Thymus (tissue), 14 donors: Measurements from ENCODE around the gene SPINT1. TPM values are rescaled to one million over a fixed set of nuclear protein-coding genes. Genes with fewer than 3 reads are reported as not detected.

ENCODE experiments used
- DNase-seq, 9 donors: peaks; one replicate each; pipeline ENCODE4 v3.0.0-alpha.2; 2013; ENCODE audit warnings: low spot score in 9 of 9, low read depth in 6 of 9, missing footprints in 1 of 9
- H3K27ac ChIP-seq, 2 donors: one replicate each; pipeline ENCODE4 v1.5.1; 2013; ENCODE audit warnings: control low read depth in 1 of 2, low read depth in 1 of 2, low read length in 1 of 2, mild to moderate bottlenecking in 1 of 2, moderate library complexity in 1 of 2
- H3K27me3 ChIP-seq, 2 donors: one replicate each; pipeline ENCODE4 v1.5.1; 2013; ENCODE audit warnings: low read length in 1 of 2; ENCODE audit not compliant: control insufficient read depth in 2 of 2, insufficient read depth in 1 of 2
- H3K36me3 ChIP-seq, 2 donors: one replicate each; pipeline ENCODE4 v1.5.1; 2013; ENCODE audit warnings: low read length in 1 of 2, mild to moderate bottlenecking in 1 of 2, moderate library complexity in 1 of 2; ENCODE audit not compliant: control insufficient read depth in 2 of 2, insufficient read depth in 2 of 2
- H3K4me1 ChIP-seq, 2 donors: one replicate each; pipeline ENCODE4 v1.5.1; 2013; ENCODE audit warnings: low read length in 2 of 2; ENCODE audit not compliant: control insufficient read depth in 2 of 2, insufficient read depth in 2 of 2
- H3K4me3 ChIP-seq, 2 donors: one replicate each; pipeline ENCODE4 v1.5.1; 2013; ENCODE audit warnings: low read length in 2 of 2, control low read depth in 1 of 2, mild to moderate bottlenecking in 1 of 2
- H3K9me3 ChIP-seq, 2 donors: one replicate each; pipeline ENCODE4 v1.5.1; 2013; ENCODE audit warnings: low read length in 1 of 2, mild to moderate bottlenecking in 1 of 2; ENCODE audit not compliant: control insufficient read depth in 2 of 2, insufficient read depth in 1 of 2
- WGBS: extraction: QIAGEN DNeasy Blood & Tissue Kit; methylation state at CpG from one replicate; pipeline ENCODE4 v1.1.7; 2013; 5-methylcytosine and 5-hydroxymethylcytosine counted together
- long read RNA-seq, 10 donors: transcript quantifications; one replicate each; lab custom pipeline, GENCODE V29; 2026
- polyA plus RNA-seq: library from polyadenylated mRNA; stranded (reverse); fragments of 200-250 nt; gene quantifications from one replicate; pipeline ENCODE4 v1.2.3, GENCODE V29; 2013
- total RNA-seq: library from RNA; stranded (reverse); fragments of 120-200 nt; gene quantifications from one replicate; pipeline ENCODE4 v1.2.4, GENCODE V29; 2013
- donor health status: healthy.

The SPINT1 gene
- 9.2 TPM for total RNA-seq
- polyA plus RNA-seq: 33.8 TPM
- long read RNA-seq, donor 1: 0 reads
- long read RNA-seq, donor 2: 0 reads
- long read RNA-seq, donor 3, partial matches to known transcripts: 0 of 1 reads
- long read RNA-seq, donor 3, other reads (novel, unspliced or antisense): 0 of 1 reads
- long read RNA-seq, donor 4: 0 reads
- long read RNA-seq, donor 5: 0 reads
- long read RNA-seq, donor 6: 0 reads
- long read RNA-seq, donor 7, partial matches to known transcripts: 0 of 1 reads
- long read RNA-seq, donor 7, other reads (novel, unspliced or antisense): 0 of 1 reads
- long read RNA-seq, donor 8: 0 reads
- long read RNA-seq, donor 9: 0 reads
- long read RNA-seq, donor 10, partial matches to known transcripts: 0 of 1 reads
- long read RNA-seq, donor 10, other reads (novel, unspliced or antisense): 0 of 1 reads

GRCh38 chr15:40843885-40844695 lies at the start of gene SPINT1:
TSS of gene SPINT1 (plus strand) at chr15:40844048. CDS start at chr15:40844555, 507 bp downstream.
- Histone ChIP-seq H3K27ac (peak within 1 kb of the TSS in 1 of 2 donors; percentile 47), H3K4me3 (peak within 1 kb of the TSS; percentile 49 to 50), H3K4me1 (peaks cover 18 to 29% of the 10 kb centered on the region in 2 donors), H3K27me3 (peaks cover 24 to 44% of the 10 kb centered on the region in 2 donors), H3K36me3 (no peaks in the 10 kb centered on the region), H3K9me3 (peaks cover 0 to 4% of the 10 kb centered on the region in 2 donors)
- 2% methylated on average over 89 of the region's 89 CpGs for WGBS
- DNase-seq: peak in 1 of 9 donors; percentile 27

GRCh38 chr15:40796041-40796440 lies 47.8 kb upstream of the SPINT1 start:
- H3K27ac ChIP-seq: no peak overlapping the region
- no peaks in the 10 kb centered on the region for H3K9me3 ChIP-seq
- 95% methylated on average over 2 of the region's 2 CpGs for WGBS
- H3K4me1 ChIP-seq: no peaks in the 10 kb centered on the region
- peaks cover 6 to 7% of the 10 kb centered on the region in 2 donors for H3K36me3 ChIP-seq
- H3K27me3 ChIP-seq: no peaks in the 10 kb centered on the region
- H3K4me3 ChIP-seq: no peak overlapping the region
- DNase-seq: no peak

- no peak overlapping the region for H3K27ac ChIP-seq
- no peaks in the 10 kb centered on the region for H3K9me3 ChIP-seq
- 94% methylated on average over 5 of the region's 5 CpGs for WGBS
- H3K4me1 ChIP-seq: no peaks in the 10 kb centered on the region
- no peak for DNase-seq
- H3K4me3 ChIP-seq: no peak overlapping the region
- peaks cover 6 to 10% of the 10 kb centered on the region in 2 donors for H3K36me3 ChIP-seq
- no peaks in the 10 kb centered on the region for H3K27me3 ChIP-seq
Observed at GRCh38 chr15:40796512-40796911, 47.3 kb upstream of the SPINT1 start.

- WGBS: 100% methylated on average over 3 of the region's 3 CpGs
- Histone ChIP-seq H3K4me1 (no peaks in the 10 kb centered on the region), H3K27ac (no peak overlapping the region), H3K36me3 (peaks cover 5 to 7% of the 10 kb centered on the region in 2 donors), H3K27me3 (no peaks in the 10 kb centered on the region), H3K9me3 (no peaks in the 10 kb centered on the region), H3K4me3 (no peak overlapping the region)
- no peak for DNase-seq
Observed at GRCh38 chr15:40799523-40799922, 44.3 kb upstream of the SPINT1 start.

GRCh38 chr15:40803076-40803475 lies 40.8 kb upstream of the SPINT1 start:
- Histone ChIP-seq H3K36me3 (peaks cover 5 to 7% of the 10 kb centered on the region in 2 donors), H3K27ac (no peak overlapping the region), H3K4me3 (no peak overlapping the region), H3K9me3 (no peaks in the 10 kb centered on the region), H3K4me1 (peaks cover 2 to 14% of the 10 kb centered on the region in 2 donors), H3K27me3 (no peaks in the 10 kb centered on the region)
- WGBS: 100% methylated on average over 2 of the region's 2 CpGs
- DNase-seq: no peak

- H3K4me1 ChIP-seq: peaks cover 3 to 19% of the 10 kb centered on the region in 2 donors
- no peak overlapping the region for H3K27ac ChIP-seq
- no peaks in the 10 kb centered on the region for H3K9me3 ChIP-seq
Observed at GRCh38 chr15:40803688-40804087, 40.2 kb upstream of the SPINT1 start.

GRCh38 chr15:40806672-40807027 lies 37.2 kb upstream of the SPINT1 start:
- WGBS: 3% methylated on average over 2 of the region's 2 CpGs
- Histone ChIP-seq H3K27me3 (no peaks in the 10 kb centered on the region), H3K4me3 (peak overlapping the region; percentile 61 to 81), H3K27ac (peak overlapping the region; percentile 83 to 96), H3K4me1 (peaks cover 3 to 27% of the 10 kb centered on the region in 2 donors), H3K9me3 (no peaks in the 10 kb centered on the region), H3K36me3 (peaks cover 14 to 18% of the 10 kb centered on the region in 2 donors)
- no peak for DNase-seq

More at GRCh38 chr15:40803688-40804087, 40.2 kb upstream of the SPINT1 start:
- Histone ChIP-seq H3K27me3 (no peaks in the 10 kb centered on the region), H3K4me3 (no peak overlapping the region), H3K36me3 (peaks cover 3 to 5% of the 10 kb centered on the region in 2 donors)
- 98% methylated on average over 1 of the region's 1 CpG for WGBS
- no peak for DNase-seq

- no peaks in the 10 kb centered on the region for H3K27me3 ChIP-seq
- peak within 1 kb of the TSS; percentile 83 to 96 for H3K27ac ChIP-seq
- WGBS: under 1% methylated on average over 64 of the region's 64 CpGs
- H3K4me3 ChIP-seq: peak within 1 kb of the TSS; percentile 61 to 81
- peaks cover 3 to 27% of the 10 kb centered on the region in 2 donors for H3K4me1 ChIP-seq
- peaks cover 13 to 18% of the 10 kb centered on the region in 2 donors for H3K36me3 ChIP-seq
- DNase-seq: peak; percentile 91 to 98 (median 96)
- no peaks in the 10 kb centered on the region for H3K9me3 ChIP-seq
Observed at GRCh38 chr15:40807028-40807887, 36.6 kb upstream of the SPINT1 start, which contains the start of the genes DNAJC17 and ZFYVE19. TSS of gene DNAJC17 (minus strand) at chr15:40807473. CDS start at chr15:40807446, 27 bp downstream. TSS of gene ZFYVE19 (plus strand) at chr15:40807089. CDS start at chr15:40807590, 501 bp downstream.
